ENCODE data around the gene PLAGL2.

PLAGL2 gene

DNA sequence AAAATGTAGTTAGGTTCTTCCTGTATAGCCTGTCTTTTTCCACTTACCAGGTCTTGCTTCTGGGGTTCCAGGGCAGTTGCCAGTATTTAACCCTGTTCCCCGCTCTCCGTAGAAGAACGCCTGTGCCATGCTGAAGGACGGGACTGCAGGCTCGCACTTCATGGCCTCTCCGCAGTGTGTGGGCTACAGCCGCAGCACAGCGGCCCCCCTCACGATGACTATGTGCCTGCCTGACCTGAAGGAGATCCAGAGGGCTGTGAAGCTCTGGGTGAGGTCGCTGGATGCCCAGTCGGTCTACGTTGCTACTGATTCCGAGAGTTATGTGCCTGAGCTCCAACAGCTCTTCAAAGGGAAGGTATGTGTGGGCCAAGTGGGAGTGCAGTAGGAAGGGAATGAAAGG lies 23.2 kb upstream of the PLAGL2 start:
- DNase-seq (ENCODE audit: low spot score) = no peak

DNA sequence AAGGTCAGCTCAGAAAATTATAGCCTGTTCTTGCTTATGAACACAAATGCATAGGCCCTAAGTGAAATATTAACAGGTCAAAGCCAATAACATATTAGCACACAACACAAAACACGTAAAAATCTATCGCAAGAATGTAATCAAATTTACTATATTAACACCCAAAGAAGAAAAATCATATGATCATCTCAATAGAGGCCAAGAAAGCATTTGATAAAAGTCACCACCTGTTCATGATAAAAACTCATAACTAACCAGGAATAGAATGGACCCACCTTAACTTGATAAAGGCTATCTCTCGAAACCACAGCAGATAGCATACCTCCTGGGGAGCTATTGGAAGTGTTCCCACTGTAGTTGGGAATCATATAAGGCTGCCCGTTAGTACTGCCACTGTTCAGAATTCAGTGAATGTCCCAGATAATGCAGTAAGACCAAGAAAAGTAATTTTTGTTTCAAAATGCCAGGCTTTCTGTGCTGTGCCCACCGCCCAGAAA lies 21.8 kb upstream of the PLAGL2 start:
- no peak for DNase-seq (ENCODE audit: low spot score)

DNA sequence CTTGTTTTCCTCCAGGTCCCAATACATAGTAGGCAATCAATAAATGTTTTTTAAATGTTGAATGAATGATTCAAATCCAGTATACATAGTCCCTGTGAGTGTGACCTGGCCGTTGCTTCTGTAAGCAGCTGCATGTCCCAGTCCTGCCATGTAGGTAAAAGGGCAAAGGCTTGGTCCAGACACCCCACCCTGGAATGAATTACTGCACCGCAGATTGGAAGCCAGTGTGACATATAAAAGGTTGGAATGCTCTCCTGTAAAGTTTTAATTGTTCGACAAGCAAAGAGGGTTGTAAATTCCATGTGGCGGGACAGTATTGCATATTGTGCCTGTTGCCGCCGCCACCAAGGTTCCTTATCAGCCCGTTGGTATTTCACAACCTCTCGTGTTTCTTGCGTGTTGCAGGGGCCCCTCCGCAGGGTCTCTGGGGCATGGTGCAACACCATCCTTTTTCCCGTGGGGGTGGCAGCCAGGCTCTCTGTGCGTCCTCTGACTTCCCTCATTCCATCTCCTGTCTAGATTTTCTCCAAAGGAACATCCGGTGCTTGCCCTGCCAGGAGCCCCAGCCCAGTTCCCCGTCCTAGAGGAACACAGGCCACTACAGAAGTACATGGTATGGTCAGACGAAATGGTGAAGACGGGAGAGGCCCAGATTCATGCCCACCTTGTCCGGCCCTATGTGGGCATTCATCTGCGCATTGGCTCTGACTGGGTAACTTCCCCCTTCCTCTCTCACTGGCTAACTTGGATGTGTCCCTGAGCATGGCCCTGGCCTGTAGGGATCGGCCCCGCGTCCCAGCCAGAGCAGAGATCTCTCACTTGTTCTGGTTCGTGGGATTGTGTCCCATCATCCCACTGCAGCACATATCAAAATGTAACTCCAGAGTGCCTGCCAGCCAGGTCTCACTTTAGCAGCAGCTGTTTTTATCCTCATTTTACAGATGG lies 20.5 kb upstream of the PLAGL2 start:
- no peak for DNase-seq (ENCODE audit: low spot score)

DNA sequence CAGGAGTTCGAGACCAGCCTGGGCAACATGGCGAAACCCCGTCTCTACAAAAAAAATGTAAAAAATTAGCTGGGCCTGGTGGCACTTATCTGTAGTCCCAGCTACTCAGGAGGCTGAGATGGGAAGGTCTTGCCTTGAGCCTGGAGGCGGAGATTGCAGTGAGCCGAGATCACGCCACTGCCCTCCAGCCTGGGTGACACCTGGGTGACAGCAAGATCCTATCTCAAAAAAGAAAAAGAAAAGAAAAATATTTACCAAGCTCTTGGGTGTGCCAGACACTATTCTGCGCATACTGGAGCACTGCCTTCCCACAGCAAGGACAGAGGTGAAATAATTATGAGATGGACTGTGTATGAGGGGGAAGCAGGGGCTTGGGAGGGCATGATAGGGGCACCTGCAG lies 19.8 kb upstream of the PLAGL2 start:
- no peak for DNase-seq (ENCODE audit: low spot score)

DNA sequence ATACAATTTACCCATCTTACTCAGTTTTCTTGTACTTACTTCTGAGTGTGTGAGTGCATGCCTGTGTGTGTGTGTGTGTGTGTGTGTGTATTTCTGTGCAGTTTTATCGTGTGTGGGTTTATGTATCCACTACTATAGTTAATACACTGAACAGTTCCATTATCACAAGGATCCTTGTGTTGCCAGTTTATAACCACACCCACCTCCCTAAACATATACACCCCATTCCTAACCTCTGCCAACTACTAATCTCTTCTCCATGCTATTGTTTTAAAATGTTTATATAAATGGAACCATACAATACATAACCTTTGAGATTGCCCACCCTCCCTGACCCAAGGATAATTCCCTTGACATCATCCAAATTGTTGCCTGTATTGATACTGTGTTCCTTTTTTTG lies 18.8 kb upstream of the PLAGL2 start:
- DNase-seq (ENCODE audit: low spot score) = no peak

DNA sequence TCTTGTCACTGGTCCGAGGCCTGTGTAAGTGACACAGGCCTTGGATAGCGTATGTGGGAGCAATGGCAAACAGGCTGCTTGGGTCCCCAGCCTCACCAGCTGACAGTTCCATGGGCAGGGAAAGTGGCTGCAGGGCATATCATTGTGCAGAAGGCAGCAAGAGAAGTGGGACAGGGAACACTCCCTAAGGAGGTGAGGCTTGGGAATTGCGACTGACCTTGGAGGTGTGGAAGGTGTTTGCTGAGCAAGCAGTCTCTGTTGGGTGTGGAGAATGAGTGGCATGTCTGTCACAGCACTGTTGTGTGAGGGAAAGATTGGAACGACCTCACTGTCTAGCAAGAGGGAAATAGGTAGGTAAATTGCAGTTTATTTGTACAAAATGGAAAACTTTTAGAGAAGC lies 16.9 kb upstream of the PLAGL2 start:
- no peak for DNase-seq (ENCODE audit: low spot score)

DNA sequence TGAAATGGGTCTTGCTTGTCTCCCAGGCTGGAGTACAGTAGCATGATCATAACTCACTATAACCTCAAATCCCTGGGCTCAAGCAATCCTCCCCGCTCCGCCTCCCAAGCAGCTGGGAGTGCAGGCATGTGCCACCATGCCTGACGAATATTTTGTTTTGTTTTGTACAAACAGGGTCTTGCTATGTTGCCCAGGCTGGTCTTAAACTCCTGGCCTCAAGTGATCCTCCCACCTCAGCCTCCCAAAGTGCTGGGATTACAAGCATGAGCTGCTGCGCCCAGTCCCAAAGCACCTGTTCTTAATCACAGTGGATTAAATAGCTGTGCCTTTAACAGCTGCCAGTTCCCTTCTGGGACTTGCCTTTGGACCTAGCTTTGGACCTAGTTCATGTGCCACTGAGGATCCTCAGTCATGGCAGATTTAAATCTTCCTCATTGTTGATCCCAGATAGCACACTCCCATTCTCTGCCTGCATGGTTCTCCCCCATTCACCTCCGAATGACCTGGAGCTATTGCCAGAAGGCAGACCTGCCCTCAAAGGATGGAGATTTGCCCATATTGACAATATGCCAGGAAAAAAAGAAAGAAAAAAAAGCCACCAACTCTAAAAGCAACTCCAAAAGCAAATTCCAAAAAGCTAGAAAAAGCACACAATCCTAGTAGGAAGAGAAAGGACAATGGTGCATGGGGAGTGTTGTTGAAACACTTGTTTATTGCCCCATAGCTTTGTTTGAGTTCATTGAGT lies 10.8 kb upstream of the PLAGL2 start:
- DNase-seq (ENCODE audit: low spot score) = no peak

DNA sequence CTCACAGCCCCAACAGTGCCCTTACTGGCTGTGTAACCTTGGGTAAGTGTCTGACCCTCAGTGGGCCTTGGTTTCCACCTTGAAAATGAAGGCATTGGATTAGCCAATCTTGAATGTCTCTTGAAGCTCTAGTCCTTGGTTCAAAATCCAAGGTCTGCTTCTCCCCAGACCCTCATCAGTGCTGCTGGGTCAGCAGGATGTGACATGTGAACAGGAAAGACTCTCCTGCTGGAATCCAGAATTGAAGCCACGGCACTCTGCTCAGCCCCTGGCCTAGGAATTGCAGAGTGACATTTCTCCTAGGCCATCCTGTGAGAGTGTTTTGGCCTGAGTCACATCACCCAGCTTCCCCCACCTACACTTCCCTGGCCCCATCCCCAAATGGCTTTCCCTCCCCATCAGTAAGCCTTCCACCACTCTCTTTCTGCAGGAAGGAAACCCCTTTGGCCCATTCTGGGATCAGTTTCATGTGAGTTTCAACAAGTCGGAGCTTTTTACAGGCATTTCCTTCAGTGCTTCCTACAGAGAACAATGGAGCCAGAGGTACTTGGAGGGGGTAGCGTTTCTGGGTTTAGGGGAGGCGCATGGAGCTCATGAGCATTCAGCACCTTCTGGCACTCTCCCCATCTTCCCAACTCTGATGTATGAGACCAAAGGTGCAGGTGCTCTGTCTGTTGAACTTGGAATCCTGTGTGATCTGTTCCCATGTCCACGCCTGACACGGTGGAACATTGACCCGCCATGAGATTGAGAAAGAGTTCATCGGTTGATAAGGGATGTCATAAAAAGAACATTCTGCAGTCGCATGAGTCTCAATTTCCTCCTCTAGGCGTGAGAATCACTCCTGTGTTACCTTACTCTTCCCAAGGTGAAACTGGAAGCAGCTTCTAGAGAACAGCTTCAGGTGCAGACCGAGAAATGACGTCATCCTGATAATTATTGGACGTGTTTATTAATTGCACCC lies 8.9 kb upstream of the PLAGL2 start:
- peak; percentile 34 for DNase-seq (ENCODE audit: low spot score)

DNA sequence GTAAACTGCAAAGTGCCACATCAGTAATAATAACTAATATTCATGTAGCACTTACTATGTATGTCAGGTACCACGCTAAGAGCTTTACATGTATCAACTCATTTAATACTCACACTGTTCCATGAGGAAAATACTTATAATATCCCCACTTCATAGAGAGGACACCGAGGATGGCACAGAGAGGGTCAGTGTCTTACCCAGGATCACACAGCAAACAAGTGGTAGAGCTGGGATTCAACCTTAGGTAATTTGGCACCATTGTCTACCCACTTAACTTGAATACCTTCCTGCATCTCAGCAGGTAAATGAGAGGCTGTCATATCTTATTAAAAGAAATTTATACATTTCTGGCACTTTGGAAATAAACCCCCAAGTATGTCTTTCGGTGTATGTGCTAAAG lies 8.2 kb upstream of the PLAGL2 start:
- DNase-seq (ENCODE audit: low spot score) = no peak

DNA sequence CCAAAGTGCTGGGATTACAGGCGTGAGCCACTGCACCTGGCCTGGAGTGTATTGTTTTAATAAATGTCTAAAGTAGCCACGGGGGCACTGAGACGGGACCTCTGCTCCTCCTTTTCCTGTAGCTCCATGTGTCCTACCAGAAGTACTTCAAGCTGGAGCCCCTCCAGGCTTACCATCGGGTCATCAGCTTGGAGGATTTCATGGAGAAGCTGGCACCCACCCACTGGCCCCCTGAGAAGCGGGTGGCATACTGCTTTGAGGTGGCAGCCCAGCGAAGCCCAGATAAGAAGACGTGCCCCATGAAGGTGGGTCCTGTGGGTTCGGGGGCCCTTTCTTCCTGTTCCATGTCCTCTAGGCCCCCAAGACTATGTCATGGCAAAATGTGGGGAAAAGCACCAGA lies 7.6 kb upstream of the PLAGL2 start:
- DNase-seq (ENCODE audit: low spot score) = no peak

DNA sequence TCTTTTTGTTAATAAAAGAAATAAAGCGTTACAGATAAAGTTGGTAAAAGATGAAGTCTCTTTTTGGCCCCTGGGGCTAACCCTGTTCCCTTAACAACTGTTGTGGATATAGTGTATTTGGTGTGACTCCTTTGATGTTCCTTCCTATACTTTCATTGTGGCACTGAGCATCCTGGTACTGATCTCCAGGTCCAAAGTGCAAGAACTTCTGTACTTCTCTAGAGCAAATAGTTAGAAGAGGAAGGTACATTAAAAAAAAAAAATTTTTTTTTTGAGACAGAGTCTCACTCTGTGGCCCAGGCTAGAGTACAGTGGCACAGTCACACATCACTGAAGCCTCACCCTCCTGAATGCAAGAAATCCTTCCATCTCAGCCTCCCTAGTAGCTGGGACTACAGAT lies 6.3 kb upstream of the PLAGL2 start:
- DNase-seq (ENCODE audit: low spot score) = no peak

DNA sequence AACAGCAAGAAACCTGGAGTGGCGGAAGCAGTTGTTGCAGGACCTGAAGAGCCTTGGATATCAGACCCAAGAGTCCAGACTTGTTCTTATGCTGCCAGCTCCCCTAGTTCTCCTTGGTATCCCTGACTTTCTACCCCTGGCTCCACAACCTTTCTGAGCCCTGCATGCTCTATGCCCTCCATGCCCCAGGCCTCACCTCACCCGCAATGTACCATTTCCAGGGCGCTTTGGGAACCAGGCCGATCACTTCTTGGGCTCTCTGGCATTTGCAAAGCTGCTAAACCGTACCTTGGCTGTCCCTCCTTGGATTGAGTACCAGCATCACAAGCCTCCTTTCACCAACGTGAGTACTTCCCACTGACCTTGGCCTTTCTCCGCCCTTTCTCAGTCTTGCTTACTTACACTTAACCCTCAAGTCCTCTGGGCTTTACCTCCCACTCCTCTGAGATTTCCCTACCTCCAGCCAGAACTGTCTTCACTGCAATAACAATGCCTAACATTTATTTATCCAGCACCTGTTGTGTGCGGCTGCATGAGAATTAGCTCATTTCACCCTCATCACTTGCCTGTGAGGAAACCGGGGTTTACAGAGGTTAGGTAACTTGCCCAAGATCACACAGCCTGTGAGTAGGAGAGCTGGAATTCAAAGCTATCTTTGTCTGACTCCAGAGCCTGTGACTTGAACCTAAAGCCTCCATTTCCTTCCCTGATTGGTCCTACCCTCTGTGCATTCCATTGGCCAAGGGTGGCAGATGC lies 2.5 kb upstream of the PLAGL2 start:
- no peak for DNase-seq (ENCODE audit: low spot score)

DNA sequence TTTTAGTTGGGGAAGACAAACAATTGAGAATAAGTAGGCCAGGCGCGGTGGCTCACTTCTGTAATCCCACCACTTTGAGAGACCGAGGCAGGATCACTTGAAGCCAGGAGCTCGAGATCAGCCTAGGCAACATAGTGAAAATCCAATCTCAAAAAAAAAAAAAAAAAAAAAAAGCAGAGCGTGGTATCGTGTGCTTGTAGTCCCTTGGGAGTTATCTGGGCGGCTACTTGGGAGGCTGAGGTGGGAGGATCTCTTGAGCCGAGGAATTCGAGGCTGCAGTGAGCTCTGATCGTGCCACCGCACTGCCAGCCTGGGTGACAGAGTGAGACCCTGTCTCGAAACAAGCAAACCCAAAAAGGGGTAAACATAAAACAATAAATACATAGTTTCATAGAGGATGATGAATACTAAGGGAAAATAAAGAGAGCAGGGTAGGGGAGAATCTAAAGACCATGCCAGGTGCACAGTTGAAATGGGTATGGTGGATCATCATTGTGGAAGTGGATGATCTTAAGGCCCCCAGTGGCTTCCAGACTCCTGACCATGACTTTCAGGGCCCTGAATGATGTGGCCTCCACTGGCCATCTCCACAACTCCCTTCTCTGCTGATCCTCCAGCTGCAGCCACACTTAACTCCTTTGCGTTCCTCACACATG lies 1.1 kb upstream of the PLAGL2 start:
- DNase-seq (ENCODE audit: low spot score) = no peak

DNA sequence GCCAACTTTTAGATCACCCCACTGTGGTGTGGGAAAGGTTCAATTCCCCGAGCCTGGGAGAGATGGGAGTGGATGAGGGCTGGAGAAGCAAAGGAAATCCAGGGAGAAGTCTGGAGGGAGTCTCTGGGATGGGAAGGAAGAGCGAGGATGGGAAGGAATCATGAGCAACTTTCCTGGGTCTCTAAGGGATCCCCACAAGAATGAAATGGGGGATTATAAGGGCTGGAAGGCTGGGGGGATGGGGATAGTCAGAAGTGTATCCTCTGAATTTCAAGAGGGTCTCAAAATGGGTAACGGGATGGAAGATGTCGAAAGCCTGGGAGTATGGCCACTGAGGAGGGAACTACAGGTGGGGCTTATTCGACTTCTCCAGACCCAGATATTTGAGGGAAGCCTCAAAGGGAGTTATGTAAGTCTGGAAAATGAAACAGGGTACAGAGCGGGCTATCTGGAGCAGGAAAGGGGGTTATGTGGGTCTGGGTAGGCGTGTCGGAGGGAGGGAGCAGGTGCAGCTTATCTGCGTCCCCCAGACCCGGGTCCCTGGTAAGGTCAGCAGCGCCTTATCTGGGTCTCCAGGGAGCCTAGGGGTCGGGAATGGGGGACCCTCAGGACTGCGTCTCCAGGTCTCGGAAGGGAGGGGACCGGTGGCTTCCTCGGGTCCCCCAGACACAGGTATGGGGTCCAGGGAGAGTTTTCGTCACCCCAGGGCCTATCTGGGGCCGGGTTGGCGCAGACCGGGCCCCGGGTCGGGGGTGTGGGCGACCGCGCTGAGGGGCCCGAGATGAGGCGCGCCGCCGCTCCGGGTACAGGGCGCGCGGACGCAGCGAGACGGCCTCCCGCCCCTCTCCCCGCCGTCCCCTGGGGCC lies 550 bp downstream of the PLAGL2 start:
- DNase-seq (ENCODE audit: low spot score) = no peak

DNA sequence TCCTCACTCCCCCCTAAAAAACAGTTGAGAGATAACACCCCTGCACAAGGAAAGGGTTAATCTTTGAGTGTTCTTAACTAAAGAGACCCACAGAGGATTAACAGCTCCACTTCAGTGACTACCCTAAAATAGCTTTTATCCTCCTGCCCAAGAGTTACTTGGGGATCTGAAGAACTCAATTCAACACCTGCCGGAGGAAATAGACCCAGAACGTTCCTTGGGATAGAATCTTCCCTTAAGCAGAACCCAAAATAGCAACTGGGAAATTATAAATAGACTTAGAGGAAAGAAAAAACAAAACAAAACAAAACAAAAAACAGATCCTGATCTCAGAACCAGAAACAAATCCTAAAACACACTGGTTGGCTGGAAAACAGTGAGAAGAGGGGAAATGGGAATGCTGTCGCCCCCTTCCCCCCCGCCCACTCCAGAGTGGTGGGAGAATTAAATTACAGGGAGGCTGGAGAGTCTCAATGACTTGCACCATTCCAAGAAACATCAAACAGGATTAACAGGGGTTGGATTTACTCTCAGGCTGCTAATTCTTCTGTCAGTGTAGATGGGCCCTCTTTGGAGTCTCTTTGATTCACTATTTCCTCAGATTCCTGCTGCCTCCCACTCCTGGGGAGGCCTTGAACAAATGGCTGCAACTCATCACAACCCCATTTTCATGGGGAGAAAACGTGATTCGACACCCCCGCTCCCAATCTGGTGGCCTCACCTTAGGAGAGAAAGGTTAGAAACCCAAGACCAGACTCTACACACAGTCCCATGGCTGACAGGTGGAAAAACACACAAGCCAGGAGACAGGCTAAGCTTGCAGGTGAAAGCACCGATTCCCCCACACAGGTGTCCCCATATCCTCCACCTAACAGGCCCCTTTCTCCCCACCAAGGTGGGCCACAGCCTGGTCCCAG lies 1.4 kb downstream of the PLAGL2 start:
- DNase-seq (ENCODE audit: low spot score) = no peak

DNA sequence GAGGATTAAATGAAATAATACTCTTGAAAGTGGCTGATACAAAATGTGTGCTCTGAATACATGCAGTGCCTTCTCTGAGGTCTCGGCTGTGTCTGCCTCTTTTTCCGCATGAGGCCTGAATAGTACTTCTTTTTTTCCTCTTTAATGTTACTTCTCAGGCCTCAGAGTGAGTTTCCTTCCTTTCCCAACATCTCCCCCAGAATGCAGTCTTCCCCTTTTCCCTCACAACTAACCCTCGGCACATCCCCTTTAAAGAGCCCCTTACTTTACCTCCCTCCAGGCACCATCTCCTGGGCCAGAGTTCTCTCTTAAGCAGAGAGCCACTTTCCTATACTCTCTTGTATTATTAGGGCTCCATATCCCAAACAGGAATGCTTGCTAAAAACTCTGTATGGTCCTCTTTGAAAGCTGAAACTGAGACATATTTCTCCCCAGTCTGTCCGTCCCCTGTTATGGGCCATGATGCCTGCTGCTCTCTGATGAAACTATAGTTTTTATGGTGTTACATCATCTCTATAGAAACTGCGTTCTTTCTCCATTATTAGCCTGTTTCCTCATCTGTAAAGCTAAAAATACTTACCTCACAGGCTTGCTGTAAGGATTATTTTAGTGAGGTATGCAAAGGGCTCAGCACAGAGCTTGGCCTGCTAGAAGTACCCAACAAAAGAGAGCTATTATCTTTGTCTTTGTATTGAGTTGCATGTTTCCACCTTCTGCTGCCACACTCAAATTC lies 2.3 kb downstream of the PLAGL2 start:
- no peak for DNase-seq (ENCODE audit: low spot score)

DNA sequence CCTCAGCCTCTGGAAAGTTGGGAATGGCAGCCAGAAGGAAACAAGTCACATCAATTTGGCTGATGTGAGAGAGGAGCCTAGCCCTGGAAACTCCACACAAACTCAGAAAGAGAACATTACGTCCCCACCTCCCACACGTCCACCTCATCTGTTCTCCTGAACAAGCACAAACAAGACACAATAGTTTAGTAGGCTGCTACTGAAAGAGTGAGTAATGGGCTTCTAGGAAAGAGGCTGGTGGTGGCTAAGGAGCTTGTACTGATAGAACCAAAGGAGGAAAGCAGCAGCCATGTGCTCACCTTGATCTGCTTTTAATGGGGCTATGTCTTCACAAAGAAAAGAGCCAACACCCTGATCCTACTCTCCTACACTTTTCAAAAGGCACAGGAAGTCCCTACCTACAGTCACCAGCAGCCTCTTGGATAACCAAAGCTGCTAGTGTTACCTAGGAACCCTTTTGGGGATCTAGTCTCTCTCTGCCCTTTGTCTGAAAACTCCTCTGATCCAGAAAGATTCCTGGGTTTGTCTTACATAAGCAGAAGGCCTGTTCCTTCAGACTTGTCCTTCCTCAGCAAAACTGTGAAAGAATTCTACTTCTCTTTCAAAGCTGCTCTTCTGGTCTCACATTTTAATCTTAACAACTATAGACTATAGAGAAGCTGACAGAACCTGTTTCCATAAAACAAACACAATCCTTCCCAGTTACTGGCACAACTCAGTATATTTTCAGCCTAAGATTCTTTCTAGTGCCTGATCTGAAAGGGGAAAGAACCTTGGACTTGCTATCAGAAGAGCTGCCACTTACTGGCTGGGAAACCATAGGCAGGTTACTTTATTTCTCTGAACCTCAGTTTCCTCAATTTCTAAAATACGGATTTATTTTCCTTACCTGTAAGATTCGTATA lies 3.1 kb downstream of the PLAGL2 start:
- no peak for DNase-seq (ENCODE audit: low spot score)
